Testis (tissue), 3 donors: Measurements from ENCODE around the gene TIGD3. TPM values are rescaled to one million over a fixed set of nuclear protein-coding genes. Genes with fewer than 3 reads are reported as not detected.

Source experiments
- DNase-seq: peaks from one replicate; pipeline ENCODE4 v3.0.0-alpha.2; 2019
- H3K27ac ChIP-seq, 2 donors: fragments of 200-600 bp; sonication (generic); one replicate each; pipeline ENCODE4 v1.5.1; 2019
- H3K27me3 ChIP-seq: fragments of 200-600 bp; sonication (generic); one replicate; pipeline ENCODE4 v1.5.1; 2019
- H3K36me3 ChIP-seq: fragments of 200-600 bp; sonication (generic); one replicate; pipeline ENCODE4 v1.5.1; 2017; ENCODE audit warnings: low read depth; ENCODE audit errors: missing control alignments
- H3K4me1 ChIP-seq: fragments of 200-600 bp; sonication (generic); one replicate; pipeline ENCODE4 v1.5.1; 2019
- H3K4me3 ChIP-seq, 2 donors: fragments of 200-600 bp; sonication (generic); one replicate each; pipeline ENCODE4 v1.5.1; 2017 to 2019
- H3K9me3 ChIP-seq: fragments of 200-600 bp; sonication (generic); one replicate; pipeline ENCODE4 v1.5.1; 2017
- POLR2A ChIP-seq: fragments of 450-650 bp; IDR thresholded peaks from one replicate; pipeline ENCODE4 v1.6.1; 2017; ENCODE audit warnings: antibody characterized with exemption, mild to moderate bottlenecking, moderate library complexity
- WGBS, 2 donors: methylation state at CpG; one replicate each; pipeline ENCODE4 v1.1.5; 2018; 5-methylcytosine and 5-hydroxymethylcytosine counted together
- intact Hi-C: fragments of 100-400 bp; cut with DNase I; formaldehyde crosslinking; loops from one replicate; pipeline ENCODE4 v1.15.1; 2023; ENCODE audit warnings: low total_unique reads
- polyA plus RNA-seq: library from polyadenylated mRNA; stranded (reverse); fragments of 350-450 nt; fragmentation: Illumina TruSeq; extraction: RNeasy Lipid Tissue Mini Kit (QIAGEN cat#74804); gene quantifications from one replicate; pipeline ENCODE4 v1.2.3, GENCODE V29; 2014; ENCODE audit warnings: low read depth, low replicate concordance; ENCODE audit not compliant: insufficient read depth
- total RNA-seq, 2 donors: library from RNA; depleted of rRNA; stranded (reverse); fragments of >200 nt; gene quantifications; one replicate each; pipeline ENCODE4 v1.2.3, GENCODE V29; 2016
- TF ChIP-seq, protein P1 (sequence below), 3 experiments: fragments of 450-650 bp in 2 of 3; fragments of 200-600 bp in 1 of 3; sonication (generic) in 1 of 3; IDR thresholded peaks; one replicate each; pipeline ENCODE4 v1.5.1; 2016 to 2019; ENCODE audit warnings: antibody characterized with exemption in 3 of 3, mild to moderate bottlenecking in 2 of 3, moderate library complexity in 1 of 3

TIGD3 gene
- total and polyA plus RNA-seq, 3 donors from 2014 or later, result 5.3 to 7.6 (median 7.1) TPM

DNA sequence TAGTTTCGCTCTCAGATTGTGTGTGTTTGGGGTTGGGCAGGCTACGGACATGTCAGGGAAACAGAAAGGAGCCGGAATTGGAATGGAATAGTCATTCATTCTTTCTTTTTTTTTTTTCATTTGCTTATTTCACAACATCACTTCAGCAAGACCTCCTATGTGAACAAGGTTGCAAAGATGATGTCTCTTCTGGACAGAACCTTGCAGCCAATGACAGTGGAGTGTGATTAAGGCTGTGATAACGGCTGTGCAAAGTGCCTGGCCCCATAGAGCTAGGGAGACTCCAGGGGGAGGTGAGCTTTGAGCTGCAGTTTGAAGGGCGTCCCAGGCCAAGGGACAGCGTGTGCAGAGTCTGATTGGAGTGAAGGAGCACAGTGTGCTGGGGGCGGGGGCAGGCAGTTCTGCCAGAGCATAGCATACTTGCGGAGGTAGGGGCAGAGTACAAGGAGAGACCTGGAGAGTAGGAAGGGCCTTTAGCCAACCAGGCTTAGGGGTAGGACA, 3.4 kb downstream of the TIGD3 start:
- no peaks in the 10 kb centered on the region for H3K27me3 ChIP-seq
- H3K4me3 ChIP-seq, result no peak overlapping the region
- H3K4me1 ChIP-seq, result peaks cover 30% of the 10 kb centered on the region
- no peaks in the 10 kb centered on the region for H3K36me3 ChIP-seq
- TF ChIP-seq POLR2A, result no peak
- TF ChIP-seq, protein P1, sequence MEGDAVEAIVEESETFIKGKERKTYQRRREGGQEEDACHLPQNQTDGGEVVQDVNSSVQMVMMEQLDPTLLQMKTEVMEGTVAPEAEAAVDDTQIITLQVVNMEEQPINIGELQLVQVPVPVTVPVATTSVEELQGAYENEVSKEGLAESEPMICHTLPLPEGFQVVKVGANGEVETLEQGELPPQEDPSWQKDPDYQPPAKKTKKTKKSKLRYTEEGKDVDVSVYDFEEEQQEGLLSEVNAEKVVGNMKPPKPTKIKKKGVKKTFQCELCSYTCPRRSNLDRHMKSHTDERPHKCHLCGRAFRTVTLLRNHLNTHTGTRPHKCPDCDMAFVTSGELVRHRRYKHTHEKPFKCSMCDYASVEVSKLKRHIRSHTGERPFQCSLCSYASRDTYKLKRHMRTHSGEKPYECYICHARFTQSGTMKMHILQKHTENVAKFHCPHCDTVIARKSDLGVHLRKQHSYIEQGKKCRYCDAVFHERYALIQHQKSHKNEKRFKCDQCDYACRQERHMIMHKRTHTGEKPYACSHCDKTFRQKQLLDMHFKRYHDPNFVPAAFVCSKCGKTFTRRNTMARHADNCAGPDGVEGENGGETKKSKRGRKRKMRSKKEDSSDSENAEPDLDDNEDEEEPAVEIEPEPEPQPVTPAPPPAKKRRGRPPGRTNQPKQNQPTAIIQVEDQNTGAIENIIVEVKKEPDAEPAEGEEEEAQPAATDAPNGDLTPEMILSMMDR (IDR thresholded peaks at IDR 0.05), result no peak
- DNase-seq, result peak; percentile 64
- intact Hi-C loops, result no loop called here
- no peak overlapping the region for H3K27ac ChIP-seq
- H3K9me3 ChIP-seq, result no peaks in the 10 kb centered on the region
- WGBS, 2 donors, result 36 to 39% methylated on average over 8 of the region's 8 CpGs

DNA sequence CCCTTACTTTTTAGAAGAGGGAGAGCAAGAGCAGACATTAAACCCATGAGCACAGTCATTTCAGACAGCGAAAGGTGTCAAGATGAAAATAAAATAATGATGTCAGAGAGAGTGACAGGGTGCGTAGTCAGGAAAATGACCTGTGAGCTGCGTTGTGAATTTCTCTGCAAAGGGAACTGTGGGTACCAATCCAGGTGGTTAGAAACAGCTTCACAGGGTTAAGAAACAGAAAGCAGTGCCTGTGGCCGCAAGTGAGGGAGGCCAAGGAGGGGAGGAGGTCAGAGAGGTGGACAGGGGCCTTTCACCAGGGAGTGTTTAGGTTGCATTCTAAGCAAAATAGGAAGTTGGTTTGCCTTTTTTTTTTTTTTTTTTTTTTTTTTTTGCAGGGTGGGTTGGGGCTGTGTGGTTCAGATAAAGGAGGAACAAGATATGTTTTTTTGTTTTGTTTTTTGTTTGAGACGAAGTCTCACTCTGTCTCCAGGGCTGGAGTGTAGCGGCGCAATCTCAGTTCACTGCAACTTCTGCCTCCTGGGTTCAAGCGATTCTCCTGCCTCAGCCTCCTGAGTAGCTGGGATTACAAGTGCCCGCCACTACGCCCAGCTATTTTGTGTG, 7.9 kb downstream of the TIGD3 start:
- 68 to 84% methylated on average over 10 of the region's 10 CpGs for WGBS, 2 donors
- Histone ChIP-seq H3K9me3 (no peaks in the 10 kb centered on the region), H3K36me3 (no peaks in the 10 kb centered on the region), H3K4me1 (peaks cover 27% of the 10 kb centered on the region), H3K27ac (no peak overlapping the region), H3K4me3 (no peak overlapping the region), H3K27me3 (no peaks in the 10 kb centered on the region)
- no peak for TF ChIP-seq POLR2A
- TF ChIP-seq, protein P1 (IDR thresholded peaks at IDR 0.05), result no peak
- DNase-seq, result no peak
- intact Hi-C loops, result no loop called here

DNA sequence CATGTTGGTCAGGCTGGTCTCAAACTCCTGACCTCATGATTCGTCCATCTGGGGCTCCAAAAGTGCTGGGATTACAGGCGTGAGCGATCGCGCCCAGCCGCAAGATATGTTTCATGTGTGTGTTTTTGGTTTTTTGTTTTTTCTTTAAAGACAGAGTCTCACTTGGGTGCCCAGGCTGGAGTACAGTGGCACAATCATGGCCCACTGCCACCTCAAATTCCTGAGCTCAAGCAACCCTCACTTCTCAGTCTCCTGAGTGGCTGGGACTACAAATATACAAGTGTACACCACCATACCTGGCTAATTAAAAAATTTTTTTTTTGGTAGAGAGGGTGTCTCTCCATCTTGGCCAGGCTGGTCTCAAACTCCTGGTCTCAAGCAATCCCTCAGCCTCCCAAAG, 8.4 kb downstream of the TIGD3 start:
- no peak for DNase-seq
- Histone ChIP-seq H3K4me3 (no peak overlapping the region), H3K9me3 (no peaks in the 10 kb centered on the region), H3K36me3 (no peaks in the 10 kb centered on the region), H3K27me3 (no peaks in the 10 kb centered on the region), H3K4me1 (peaks cover 22% of the 10 kb centered on the region), H3K27ac (no peak overlapping the region)
- TF ChIP-seq, protein P1 (IDR thresholded peaks at IDR 0.05), result no peak
- TF ChIP-seq POLR2A, result no peak
- intact Hi-C loops, result no loop called here
- 93 to 94% methylated on average over 6 of the region's 6 CpGs for WGBS, 2 donors

DNA sequence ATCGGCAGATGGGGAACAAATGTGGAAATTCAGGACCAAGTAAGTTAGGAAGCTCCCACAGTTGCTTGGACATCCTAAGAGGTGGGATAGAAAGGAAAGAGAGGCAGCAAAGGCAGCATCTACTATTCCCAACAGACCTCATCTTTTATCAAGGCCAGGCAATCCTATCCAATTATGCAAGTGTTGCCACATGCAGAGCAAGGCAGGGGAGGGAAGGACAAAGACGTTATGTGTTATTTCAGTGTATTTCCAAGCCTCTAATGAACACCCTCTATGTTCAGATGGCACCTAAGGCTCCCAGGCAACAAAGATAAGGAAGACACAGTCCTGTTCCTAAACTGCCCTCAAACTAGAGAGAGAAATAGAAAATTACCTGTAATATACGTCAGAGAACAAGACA, 9.2 kb downstream of the TIGD3 start:
- intact Hi-C loops, result no loop called here
- H3K4me1 ChIP-seq, result peaks cover 19% of the 10 kb centered on the region
- H3K4me3 ChIP-seq, result no peak overlapping the region
- H3K36me3 ChIP-seq, result no peaks in the 10 kb centered on the region
- no peak overlapping the region for H3K27ac ChIP-seq
- no peaks in the 10 kb centered on the region for H3K27me3 ChIP-seq
- no peaks in the 10 kb centered on the region for H3K9me3 ChIP-seq
- WGBS, 2 donors, result 63 to 68% methylated on average over 3 of the region's 3 CpGs
- no peak for DNase-seq
- no peak for TF ChIP-seq POLR2A
- TF ChIP-seq, protein P1 (IDR thresholded peaks at IDR 0.05), result no peak

DNA sequence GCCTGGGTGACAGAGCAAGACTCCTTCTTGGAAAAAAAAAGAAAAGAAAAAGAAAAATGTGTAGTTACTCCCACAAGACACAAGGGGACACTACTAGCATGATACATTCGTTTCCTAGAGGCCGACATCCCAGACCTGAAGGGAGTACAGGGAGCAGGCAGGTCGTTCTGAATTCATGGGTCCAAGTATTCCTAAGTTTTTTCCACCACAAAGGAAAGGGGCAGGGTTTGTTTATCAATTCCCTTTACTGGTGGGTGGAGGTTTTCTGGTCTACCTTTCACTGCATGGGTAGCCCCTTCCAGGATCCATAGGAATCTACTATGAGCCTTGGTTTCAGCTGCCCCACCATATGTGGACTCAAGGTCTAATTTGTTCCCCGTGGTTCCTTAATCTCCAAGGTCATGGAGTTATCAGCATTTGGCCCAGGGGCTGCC, 11.8 kb downstream of the TIGD3 start:
- WGBS, 2 donors, result 20 to 30% methylated on average over 4 of the region's 4 CpGs
- peak; percentile 68 for DNase-seq
- no peaks in the 10 kb centered on the region for H3K36me3 ChIP-seq
- no peaks in the 10 kb centered on the region for H3K27me3 ChIP-seq
- H3K4me1 ChIP-seq, result peaks cover 27% of the 10 kb centered on the region
- peak overlapping the region; percentile 37 to 59 for H3K27ac ChIP-seq
- intact Hi-C loops, result no loop called here
- TF ChIP-seq, protein P1 (IDR thresholded peaks at IDR 0.05), result peak; percentile 70 to 91 (median 82)
- no peak for TF ChIP-seq POLR2A
- H3K9me3 ChIP-seq, result no peaks in the 10 kb centered on the region
- no peak overlapping the region for H3K4me3 ChIP-seq
